BJ (cell line): ENCODE results near the gene FOXJ1. TPM values are rescaled to one million over a fixed set of nuclear protein-coding genes. Genes with fewer than 3 reads are reported as not detected.

Source experiments
- CTCF ChIA-PET: fragments of 350-600 bp; formaldehyde crosslinking; extraction: SDS; loops from one replicate; lab custom pipeline; 2021; ENCODE audit warnings: antibody characterized with exemption, inconsistent platforms; lab: Yijun Ruan, JAX
- POLR2A ChIA-PET: fragments of 300-600 bp; sonication (Branson Sonifier 250); formaldehyde crosslinking; extraction: SDS; loops from one replicate; lab custom pipeline; 2021; ENCODE audit warnings: antibody characterized with exemption; lab: Charles Lee
- DNase-seq: peaks from one replicate; pipeline ENCODE4 v3.0.0-alpha.2; 2011; ENCODE audit warnings: low read depth
- H3K27me3 ChIP-seq: 2 replicates; pipeline ENCODE4 v1.6.0; 2011; ENCODE audit warnings: low read length; ENCODE audit not compliant: control insufficient read depth, insufficient read depth
- H3K36me3 ChIP-seq: 2 replicates; pipeline ENCODE4 v1.5.1; 2011; ENCODE audit warnings: low read length; ENCODE audit not compliant: control insufficient read depth, insufficient read depth
- H3K4me3 ChIP-seq: 2 replicates; pipeline ENCODE4 v1.5.1; 2011; ENCODE audit warnings: low read depth, mild to moderate bottlenecking, control low read depth, low read length
- CTCF ChIP-seq: IDR thresholded peaks from 2 replicates; pipeline ENCODE4 v1.5.1; 2011; ENCODE audit warnings: low read depth, mild to moderate bottlenecking, control low read depth, inconsistent platforms, low read length, moderate library complexity; ENCODE audit not compliant: insufficient read depth
- polyA plus RNA-seq: library from polyadenylated mRNA; depleted of rRNA; stranded (reverse); fragments of >200 nt; gene quantifications from 2 replicates; pipeline ENCODE4 v1.2.3, GENCODE V29; 2011

The FOXJ1 gene
- polyA plus RNA-seq, 1 experiment = not detected

- Histone ChIP-seq H3K27me3 (peaks cover 33% of the 10 kb centered on the region), H3K4me3 (no peak overlapping the region), H3K36me3 (no peaks in the 10 kb centered on the region)
- POLR2A ChIA-PET = no interaction called here
- CTCF ChIA-PET = no interaction called here
- DNase-seq = no peak
- no peak for TF ChIP-seq CTCF
These were observed 2.7 kb downstream of the FOXJ1 start for GRCh38 chr17:76138234-76138895.

- H3K27me3 ChIP-seq = peaks cover 30% of the 10 kb centered on the region
These were observed 3.5 kb downstream of the FOXJ1 start for GRCh38 chr17:76137351-76138233.

GRCh38 chr17:76137001-76137350 is 4.1 kb downstream of the FOXJ1 start:
- H3K36me3 ChIP-seq = no peaks in the 10 kb centered on the region
- H3K27me3 ChIP-seq = peaks cover 30% of the 10 kb centered on the region
- H3K4me3 ChIP-seq = no peak overlapping the region
- no peak for DNase-seq
- TF ChIP-seq CTCF = no peak
- POLR2A ChIA-PET = no interaction called here
- CTCF ChIA-PET = interaction anchor here (1.1 kb wide), 1 partner anchor 11 kb away, joined by 3 read pairs; no protein-coding TSS in a partner anchor

More at GRCh38 chr17:76137351-76138233, 3.5 kb downstream of the FOXJ1 start:
- Histone ChIP-seq H3K4me3 (no peak overlapping the region), H3K36me3 (no peaks in the 10 kb centered on the region)
- CTCF ChIA-PET = interaction anchor here (1.1 kb wide), 1 partner anchor 11 kb away, joined by 3 read pairs; no protein-coding TSS in a partner anchor
- DNase-seq = no peak
- POLR2A ChIA-PET = no interaction called here
- TF ChIP-seq CTCF = no peak

GRCh38 chr17:76136276-76137000 is 4.6 kb downstream of the FOXJ1 start:
- POLR2A ChIA-PET = no interaction called here
- CTCF ChIA-PET = interaction anchor here (1.5 to 2.0 kb wide), 2 partner anchors 15 to 143 kb away, joined by 4 to 5 read pairs; no protein-coding TSS in a partner anchor
- peaks cover 33% of the 10 kb centered on the region for H3K27me3 ChIP-seq
- no peak overlapping the region for H3K4me3 ChIP-seq
- TF ChIP-seq CTCF = no peak
- no peak for DNase-seq
- H3K36me3 ChIP-seq = no peaks in the 10 kb centered on the region
